Lower lobe of right lung (tissue), 2 donors: ENCODE measurements around the gene KIRREL3. TPM values are rescaled to one million over a fixed set of nuclear protein-coding genes. Genes with fewer than 3 reads are reported as not detected.
A peak's percentile ranks its signal among the peaks of the same experiment; 100 is the strongest.

Experiments
- ATAC-seq, 2 donors: fragments of 200-7000 bp; cut with Tn5 transposase; one replicate each; pipeline ENCODE4 v1.9.1; 2020 to 2022; ENCODE audit warnings: mild to moderate bottlenecking in 2 of 2, moderate library complexity in 2 of 2
- DNase-seq: peaks from one replicate; pipeline ENCODE4 v3.0.0-alpha.2; 2020
- H3K27ac ChIP-seq: fragments of 200-600 bp; one replicate; pipeline ENCODE4 v1.8.0; 2022
- H3K27me3 ChIP-seq: fragments of 200-600 bp; one replicate; pipeline ENCODE4 v1.8.0; 2022; ENCODE audit warnings: low read depth
- H3K36me3 ChIP-seq: fragments of 200-600 bp; one replicate; pipeline ENCODE4 v1.8.0; 2022; ENCODE audit warnings: mild to moderate bottlenecking
- H3K4me1 ChIP-seq: fragments of 200-600 bp; one replicate; pipeline ENCODE4 v1.8.0; 2022
- H3K4me3 ChIP-seq: fragments of 200-600 bp; one replicate; pipeline ENCODE4 v1.8.0; 2022; ENCODE audit warnings: mild to moderate bottlenecking
- H3K9me3 ChIP-seq: fragments of 200-600 bp; one replicate; pipeline ENCODE4 v1.8.0; 2022
- intact Hi-C: fragments of 100-400 bp; cut with DNase I; formaldehyde crosslinking; loops from one replicate; pipeline ENCODE4 v1.11.0; 2022
- total RNA-seq: library from RNA; stranded (reverse); fragmentation: NEBNext Ultra II Directional; extraction: Animal tissue kit (Norgen Biotek cat#: 25700); gene quantifications from one replicate; pipeline ENCODE4 v1.2.1, GENCODE V29; 2021
- TF ChIP-seq, protein P1 (sequence below): fragments of 200-600 bp; IDR thresholded peaks from one replicate; pipeline ENCODE4 v1.8.0; 2022; ENCODE audit warnings: antibody characterized with exemption, mild to moderate bottlenecking
- donor health status: DM: no; HTN: yes; CAD: no; lungs with severe emphysema.

Gene KIRREL3
- total RNA-seq, 1 donor from 2014 or later, result 0.15 TPM

GRCh38 chr11:126418887-126419286 lies 581.7 kb downstream of the KIRREL3 start:
- H3K4me1 ChIP-seq, result peaks cover 51% of the 10 kb centered on the region
- H3K4me3 ChIP-seq, result no peak overlapping the region
- DNase-seq, result no peak
- ATAC-seq, result no peak
- intact Hi-C loops, result no loop called here
- H3K36me3 ChIP-seq, result peaks cover under 1% of the 10 kb centered on the region
- TF ChIP-seq, protein P1, sequence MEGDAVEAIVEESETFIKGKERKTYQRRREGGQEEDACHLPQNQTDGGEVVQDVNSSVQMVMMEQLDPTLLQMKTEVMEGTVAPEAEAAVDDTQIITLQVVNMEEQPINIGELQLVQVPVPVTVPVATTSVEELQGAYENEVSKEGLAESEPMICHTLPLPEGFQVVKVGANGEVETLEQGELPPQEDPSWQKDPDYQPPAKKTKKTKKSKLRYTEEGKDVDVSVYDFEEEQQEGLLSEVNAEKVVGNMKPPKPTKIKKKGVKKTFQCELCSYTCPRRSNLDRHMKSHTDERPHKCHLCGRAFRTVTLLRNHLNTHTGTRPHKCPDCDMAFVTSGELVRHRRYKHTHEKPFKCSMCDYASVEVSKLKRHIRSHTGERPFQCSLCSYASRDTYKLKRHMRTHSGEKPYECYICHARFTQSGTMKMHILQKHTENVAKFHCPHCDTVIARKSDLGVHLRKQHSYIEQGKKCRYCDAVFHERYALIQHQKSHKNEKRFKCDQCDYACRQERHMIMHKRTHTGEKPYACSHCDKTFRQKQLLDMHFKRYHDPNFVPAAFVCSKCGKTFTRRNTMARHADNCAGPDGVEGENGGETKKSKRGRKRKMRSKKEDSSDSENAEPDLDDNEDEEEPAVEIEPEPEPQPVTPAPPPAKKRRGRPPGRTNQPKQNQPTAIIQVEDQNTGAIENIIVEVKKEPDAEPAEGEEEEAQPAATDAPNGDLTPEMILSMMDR, result no peak
- no peaks in the 10 kb centered on the region for H3K9me3 ChIP-seq
- no peaks in the 10 kb centered on the region for H3K27me3 ChIP-seq
- H3K27ac ChIP-seq, result peak overlapping the region; percentile 26

DNA sequence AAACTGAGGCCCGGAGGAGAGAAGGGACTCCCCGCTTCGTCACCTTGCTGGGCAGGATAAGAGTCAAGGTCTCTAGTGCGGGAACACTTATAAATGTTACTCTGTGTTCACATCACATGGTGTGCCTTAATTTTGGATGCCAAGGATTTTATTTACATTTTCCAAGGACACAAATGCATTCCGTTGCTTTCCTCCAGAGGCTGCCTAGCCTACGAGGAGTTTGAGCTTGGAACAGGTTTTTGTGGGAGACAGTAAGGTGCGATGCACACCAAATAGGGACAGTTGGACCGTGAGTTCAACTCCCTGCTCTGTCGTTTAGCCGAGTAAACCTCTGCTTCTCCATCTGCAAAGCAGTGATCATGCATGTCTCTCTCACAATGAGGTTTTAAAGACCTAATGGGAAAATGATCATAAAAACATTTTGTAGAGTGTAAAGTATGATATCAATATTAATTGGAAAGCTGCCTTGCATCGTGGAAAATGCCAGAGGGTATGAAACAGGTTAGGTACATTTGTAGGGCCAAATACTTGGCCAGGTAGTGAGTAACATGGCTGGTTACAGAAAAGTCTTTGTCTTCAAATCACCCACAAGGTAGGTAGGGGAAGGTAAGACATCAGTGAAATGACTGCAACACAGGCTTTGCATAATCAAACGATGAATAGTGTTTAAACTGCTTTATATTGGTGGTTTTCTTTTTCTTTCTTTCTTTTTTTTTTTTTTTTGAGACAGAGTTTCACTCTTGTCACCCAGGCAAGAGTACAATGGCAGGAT lies 583.3 kb downstream of the KIRREL3 start:
- H3K27ac ChIP-seq, result peak overlapping the region; percentile 85
- no peaks in the 10 kb centered on the region for H3K9me3 ChIP-seq
- no peaks in the 10 kb centered on the region for H3K27me3 ChIP-seq
- H3K4me1 ChIP-seq, result peaks cover 52% of the 10 kb centered on the region
- H3K4me3 ChIP-seq, result peak overlapping the region; percentile 58
- ATAC-seq (peak in 1 of 2 donors; percentile 1), DNase-seq (no peak)
- TF ChIP-seq, protein P1, result no peak
- intact Hi-C loops, result no loop called here
- peaks cover 9% of the 10 kb centered on the region for H3K36me3 ChIP-seq

GRCh38 chr11:126416542-126417090 lies 584.0 kb downstream of the KIRREL3 start:
- Histone ChIP-seq H3K4me1 (peaks cover 48% of the 10 kb centered on the region), H3K27me3 (no peaks in the 10 kb centered on the region), H3K9me3 (no peaks in the 10 kb centered on the region), H3K4me3 (peak overlapping the region; percentile 58), H3K36me3 (peaks cover 9% of the 10 kb centered on the region), H3K27ac (peak overlapping the region; percentile 85)
- TF ChIP-seq, protein P1, result no peak
- intact Hi-C loops, result no loop called here
- DNase-seq, result peak; percentile 92
- peak; percentile 92 to 95 for ATAC-seq

DNA sequence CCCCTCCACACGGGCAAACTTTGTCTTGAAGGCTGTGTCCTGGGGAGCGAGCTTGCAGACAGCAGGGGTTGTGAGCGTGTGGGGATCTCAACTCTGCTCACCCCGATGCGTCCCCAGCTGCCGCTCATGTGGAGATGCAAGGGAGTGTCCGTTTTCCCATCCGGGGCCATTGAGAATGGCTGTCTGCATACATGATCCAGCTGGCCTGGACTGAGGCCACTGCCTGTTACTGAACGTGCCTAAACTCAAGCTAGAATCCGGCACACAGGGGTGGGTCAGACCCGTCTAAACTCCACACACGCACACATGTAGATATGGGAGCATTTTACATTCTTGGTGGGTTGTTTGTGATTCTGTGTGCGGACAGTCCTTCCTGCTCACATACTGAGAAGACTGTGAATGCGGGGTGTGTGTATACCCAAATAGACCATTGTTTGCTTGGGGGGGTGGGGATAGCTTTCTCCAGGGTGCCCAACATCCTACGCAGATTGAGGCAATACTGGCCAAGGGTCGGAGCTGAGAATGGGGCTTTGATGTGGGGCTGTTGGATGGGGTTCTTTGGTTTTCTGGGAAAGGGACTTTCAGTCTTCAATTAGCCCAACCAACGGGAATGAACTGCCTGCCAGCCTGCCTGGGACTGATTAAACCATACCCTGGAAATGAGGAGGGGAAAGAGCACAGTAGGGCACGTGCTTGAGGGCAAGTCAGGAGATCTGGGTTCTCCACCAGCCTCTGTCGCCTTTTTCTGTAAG lies 584.7 kb downstream of the KIRREL3 start:
- DNase-seq, result peak; percentile 61
- TF ChIP-seq, protein P1, result no peak
- Histone ChIP-seq H3K4me3 (peak overlapping the region; percentile 58), H3K36me3 (peaks cover 9% of the 10 kb centered on the region), H3K9me3 (no peaks in the 10 kb centered on the region), H3K27ac (peak overlapping the region; percentile 85), H3K27me3 (no peaks in the 10 kb centered on the region), H3K4me1 (peaks cover 47% of the 10 kb centered on the region)
- ATAC-seq, result peak; percentile 27 to 55
- intact Hi-C loops, result no loop called here

GRCh38 chr11:126415128-126415527 lies 585.4 kb downstream of the KIRREL3 start:
- TF ChIP-seq, protein P1, result no peak
- DNase-seq (peak; percentile 62), ATAC-seq (peak; percentile 16 to 27)
- Histone ChIP-seq H3K27me3 (no peaks in the 10 kb centered on the region), H3K36me3 (peaks cover 9% of the 10 kb centered on the region), H3K27ac (peak overlapping the region; percentile 85), H3K4me1 (peaks cover 49% of the 10 kb centered on the region), H3K4me3 (no peak overlapping the region), H3K9me3 (no peaks in the 10 kb centered on the region)
- intact Hi-C loops, result no loop called here
